ENCODE data around the gene GRWD1.

GRWD1 gene

DNA sequence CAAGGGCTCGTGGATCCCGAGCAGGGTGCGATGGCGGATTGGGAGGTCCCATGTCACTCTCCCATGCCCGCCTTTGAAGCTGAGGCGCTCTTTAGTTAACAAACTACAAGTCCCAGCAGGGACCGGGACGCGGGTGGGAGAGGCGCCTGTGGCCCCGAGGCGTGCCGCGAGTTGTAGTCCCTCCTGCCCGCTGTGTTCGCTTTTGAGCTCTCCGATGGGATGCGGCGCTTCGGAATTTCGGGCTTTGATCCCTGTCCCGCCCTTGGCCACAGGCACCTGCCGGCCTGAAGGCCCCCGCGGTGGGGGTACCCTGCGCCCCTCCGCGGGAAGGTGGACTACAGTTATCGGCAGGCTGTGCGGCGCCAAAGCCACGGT, 34.4 kb downstream of the GRWD1 start:
- ATAC-seq (ENCODE audit: low read depth): peak; percentile 15; the same call in 1 of the 3 replicates
- Histone ChIP-seq H3K4me3 (ENCODE audit: severe bottlenecking) (peak overlapping the region; percentile 8), H3K27ac (ENCODE audit: poor library complexity, severe bottlenecking) (peak overlapping the region; percentile 7)

DNA sequence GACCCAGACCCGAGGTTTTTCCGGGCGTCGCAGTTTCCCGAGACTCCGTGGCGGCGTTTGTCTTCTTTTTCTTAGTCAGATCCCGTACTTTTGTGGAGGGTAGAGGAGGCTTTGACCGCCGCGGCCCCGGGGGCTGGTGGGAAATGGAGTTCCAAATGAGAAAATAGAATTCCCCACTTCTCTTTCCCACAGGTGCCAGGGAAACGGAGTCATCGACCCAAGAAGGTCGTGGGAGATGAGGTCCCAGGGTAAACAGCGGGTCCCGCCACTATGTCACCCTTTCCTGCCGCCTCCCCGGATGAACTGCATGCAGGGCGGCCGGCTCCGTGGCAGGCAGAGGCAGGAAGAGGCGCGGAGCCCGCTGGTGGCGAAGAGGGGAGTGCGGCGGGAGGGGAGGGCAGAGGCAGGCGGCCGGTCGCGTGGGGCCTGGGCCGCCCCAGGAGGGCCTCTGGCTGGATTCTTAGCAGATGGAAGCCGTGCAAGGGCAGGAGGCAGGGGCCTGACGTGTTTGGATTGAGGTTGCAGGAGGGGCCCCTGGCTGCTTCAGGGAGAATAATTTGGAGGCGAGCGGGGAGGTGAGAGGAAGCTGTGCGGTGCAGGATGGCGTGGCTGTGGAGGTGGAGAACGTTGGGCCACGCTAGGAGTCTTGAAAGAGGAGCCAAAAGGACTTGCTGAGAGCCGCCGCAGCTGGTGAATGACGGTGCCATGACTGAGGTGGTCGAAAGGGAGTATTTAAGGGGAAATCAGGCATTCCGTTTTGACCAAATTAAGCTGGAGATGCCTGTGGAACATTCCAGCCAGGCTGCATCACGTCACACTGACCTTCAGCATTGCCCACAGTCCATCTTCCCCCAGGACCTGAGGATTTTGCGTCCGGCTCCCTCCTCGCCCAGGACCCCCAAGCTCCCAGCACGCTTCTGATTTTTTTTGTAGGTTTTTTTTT, 35.0 kb downstream of the GRWD1 start:
- H3K9me3 ChIP-seq (ENCODE audit: severe bottlenecking): no peaks in the 10 kb centered on the region
- ATAC-seq (ENCODE audit: low read depth): peak; percentile 37; the same call in 2 of the 3 replicates
- H3K4me3 ChIP-seq (ENCODE audit: severe bottlenecking): peak overlapping the region; percentile 8
- DNase-seq (ENCODE audit: low spot score): no peak
- TF ChIP-seq, protein P1, sequence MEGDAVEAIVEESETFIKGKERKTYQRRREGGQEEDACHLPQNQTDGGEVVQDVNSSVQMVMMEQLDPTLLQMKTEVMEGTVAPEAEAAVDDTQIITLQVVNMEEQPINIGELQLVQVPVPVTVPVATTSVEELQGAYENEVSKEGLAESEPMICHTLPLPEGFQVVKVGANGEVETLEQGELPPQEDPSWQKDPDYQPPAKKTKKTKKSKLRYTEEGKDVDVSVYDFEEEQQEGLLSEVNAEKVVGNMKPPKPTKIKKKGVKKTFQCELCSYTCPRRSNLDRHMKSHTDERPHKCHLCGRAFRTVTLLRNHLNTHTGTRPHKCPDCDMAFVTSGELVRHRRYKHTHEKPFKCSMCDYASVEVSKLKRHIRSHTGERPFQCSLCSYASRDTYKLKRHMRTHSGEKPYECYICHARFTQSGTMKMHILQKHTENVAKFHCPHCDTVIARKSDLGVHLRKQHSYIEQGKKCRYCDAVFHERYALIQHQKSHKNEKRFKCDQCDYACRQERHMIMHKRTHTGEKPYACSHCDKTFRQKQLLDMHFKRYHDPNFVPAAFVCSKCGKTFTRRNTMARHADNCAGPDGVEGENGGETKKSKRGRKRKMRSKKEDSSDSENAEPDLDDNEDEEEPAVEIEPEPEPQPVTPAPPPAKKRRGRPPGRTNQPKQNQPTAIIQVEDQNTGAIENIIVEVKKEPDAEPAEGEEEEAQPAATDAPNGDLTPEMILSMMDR (IDR thresholded peaks at IDR 0.05; ENCODE audit: poor library complexity, severe bottlenecking): no peak
- H3K27ac ChIP-seq (ENCODE audit: poor library complexity, severe bottlenecking): peak overlapping the region; percentile 7
- no peaks in the 10 kb centered on the region for H3K27me3 ChIP-seq (ENCODE audit: insufficient read depth, poor library complexity, severe bottlenecking)
- H3K36me3 ChIP-seq (ENCODE audit: low read depth): peaks cover 27% of the 10 kb centered on the region
- H3K4me1 ChIP-seq (ENCODE audit: insufficient read depth, poor library complexity, severe bottlenecking): no peaks in the 10 kb centered on the region

More for the DNA sequence above, 34.4 kb downstream of the GRWD1 start:
- peak; percentile 65 for DNase-seq (ENCODE audit: low spot score)
- H3K4me1 ChIP-seq (ENCODE audit: insufficient read depth, poor library complexity, severe bottlenecking): no peaks in the 10 kb centered on the region
- no peaks in the 10 kb centered on the region for H3K9me3 ChIP-seq (ENCODE audit: severe bottlenecking)
- H3K27me3 ChIP-seq (ENCODE audit: insufficient read depth, poor library complexity, severe bottlenecking): no peaks in the 10 kb centered on the region
- TF ChIP-seq, protein P1 (IDR thresholded peaks at IDR 0.05; ENCODE audit: poor library complexity, severe bottlenecking): no peak
- H3K36me3 ChIP-seq (ENCODE audit: low read depth): peaks cover 34% of the 10 kb centered on the region

DNA sequence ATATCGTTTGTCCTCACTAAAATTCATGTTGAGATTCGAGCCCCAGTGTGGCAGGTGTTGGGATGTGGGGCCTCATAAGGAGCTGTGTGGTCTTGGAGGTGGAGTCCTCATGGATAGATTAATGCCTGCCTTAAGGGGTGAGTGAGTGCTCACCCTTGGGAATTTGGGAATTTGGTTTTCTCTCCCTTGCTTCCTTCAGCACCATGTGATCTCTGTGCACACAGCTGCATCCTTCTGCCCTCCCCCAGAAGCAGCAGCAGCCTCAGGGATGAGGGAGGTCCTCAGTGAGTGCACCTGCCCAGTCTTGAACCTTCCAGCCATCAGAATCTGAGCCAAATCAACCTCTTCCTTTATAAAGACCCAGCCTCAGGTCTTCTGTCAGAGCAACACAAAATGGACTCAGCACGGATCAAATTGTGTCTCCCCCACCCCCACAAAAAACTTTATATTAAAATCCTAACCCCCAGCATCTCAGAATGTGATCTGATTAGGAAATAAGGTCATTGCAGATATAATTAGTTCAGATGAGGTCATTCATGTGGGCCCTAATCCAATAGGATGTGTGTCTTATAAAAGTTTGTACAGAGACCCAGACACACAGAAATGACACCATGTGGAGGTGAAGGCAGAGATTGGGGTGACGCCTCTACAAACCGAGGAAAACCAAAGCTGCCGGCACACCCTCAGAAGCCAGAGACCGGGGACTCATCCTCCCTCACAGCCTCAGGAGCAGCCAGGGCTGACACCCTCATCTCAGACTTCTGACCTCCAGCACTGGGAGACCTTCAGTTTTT, 36.3 kb downstream of the GRWD1 start:
- H3K36me3 ChIP-seq (ENCODE audit: low read depth): peaks cover 15% of the 10 kb centered on the region
- TF ChIP-seq, protein P1 (IDR thresholded peaks at IDR 0.05; ENCODE audit: poor library complexity, severe bottlenecking): no peak
- ATAC-seq (ENCODE audit: low read depth) (no peak), DNase-seq (ENCODE audit: low spot score) (no peak)
- no peaks in the 10 kb centered on the region for H3K27me3 ChIP-seq (ENCODE audit: insufficient read depth, poor library complexity, severe bottlenecking)
- no peak overlapping the region for H3K4me3 ChIP-seq (ENCODE audit: severe bottlenecking)
- no peaks in the 10 kb centered on the region for H3K9me3 ChIP-seq (ENCODE audit: severe bottlenecking)
- peaks cover 10% of the 10 kb centered on the region for H3K4me1 ChIP-seq (ENCODE audit: insufficient read depth, poor library complexity, severe bottlenecking)
- H3K27ac ChIP-seq (ENCODE audit: poor library complexity, severe bottlenecking): no peak overlapping the region

DNA sequence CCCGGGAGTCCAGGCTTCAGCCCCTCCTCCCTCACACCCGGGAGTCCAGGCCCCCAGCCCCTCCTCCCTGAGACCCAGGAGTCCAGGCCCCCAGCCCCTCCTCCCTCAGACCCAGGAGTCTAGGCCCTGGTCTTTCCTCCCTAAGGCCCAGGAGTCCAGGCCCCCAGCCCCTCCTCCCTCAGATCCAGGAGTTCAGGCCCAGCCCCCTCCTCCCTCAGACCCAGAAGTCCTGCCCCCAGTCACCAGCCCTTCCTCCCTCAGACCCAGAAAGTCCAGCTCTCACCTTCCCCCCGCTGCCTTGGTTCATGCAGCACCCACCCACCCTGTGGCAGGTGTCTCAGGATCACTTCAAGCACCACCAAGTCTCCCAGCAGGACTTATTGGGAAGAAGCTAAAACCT, 37.5 kb downstream of the GRWD1 start:
- Histone ChIP-seq H3K27me3 (ENCODE audit: insufficient read depth, poor library complexity, severe bottlenecking) (no peaks in the 10 kb centered on the region), H3K4me1 (ENCODE audit: insufficient read depth, poor library complexity, severe bottlenecking) (peaks cover 23% of the 10 kb centered on the region), H3K9me3 (ENCODE audit: severe bottlenecking) (no peaks in the 10 kb centered on the region), H3K4me3 (ENCODE audit: severe bottlenecking) (no peak overlapping the region), H3K36me3 (ENCODE audit: low read depth) (peaks cover 6% of the 10 kb centered on the region), H3K27ac (ENCODE audit: poor library complexity, severe bottlenecking) (no peak overlapping the region)
- no peak for ATAC-seq (ENCODE audit: low read depth)
- no peak for DNase-seq (ENCODE audit: low spot score)
- TF ChIP-seq, protein P1 (IDR thresholded peaks at IDR 0.05; ENCODE audit: poor library complexity, severe bottlenecking): no peak
